IPS DF 19.7 (cell line): Measurements from ENCODE around the gene E2F6.

Source experiments
- DNase-seq: peaks from one replicate; pipeline ENCODE4 v3.0.0-alpha.2; 2013; ENCODE audit warnings: low read depth, low spot score

E2F6 gene, protein sequence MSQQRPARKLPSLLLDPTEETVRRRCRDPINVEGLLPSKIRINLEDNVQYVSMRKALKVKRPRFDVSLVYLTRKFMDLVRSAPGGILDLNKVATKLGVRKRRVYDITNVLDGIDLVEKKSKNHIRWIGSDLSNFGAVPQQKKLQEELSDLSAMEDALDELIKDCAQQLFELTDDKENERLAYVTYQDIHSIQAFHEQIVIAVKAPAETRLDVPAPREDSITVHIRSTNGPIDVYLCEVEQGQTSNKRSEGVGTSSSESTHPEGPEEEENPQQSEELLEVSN

DNA sequence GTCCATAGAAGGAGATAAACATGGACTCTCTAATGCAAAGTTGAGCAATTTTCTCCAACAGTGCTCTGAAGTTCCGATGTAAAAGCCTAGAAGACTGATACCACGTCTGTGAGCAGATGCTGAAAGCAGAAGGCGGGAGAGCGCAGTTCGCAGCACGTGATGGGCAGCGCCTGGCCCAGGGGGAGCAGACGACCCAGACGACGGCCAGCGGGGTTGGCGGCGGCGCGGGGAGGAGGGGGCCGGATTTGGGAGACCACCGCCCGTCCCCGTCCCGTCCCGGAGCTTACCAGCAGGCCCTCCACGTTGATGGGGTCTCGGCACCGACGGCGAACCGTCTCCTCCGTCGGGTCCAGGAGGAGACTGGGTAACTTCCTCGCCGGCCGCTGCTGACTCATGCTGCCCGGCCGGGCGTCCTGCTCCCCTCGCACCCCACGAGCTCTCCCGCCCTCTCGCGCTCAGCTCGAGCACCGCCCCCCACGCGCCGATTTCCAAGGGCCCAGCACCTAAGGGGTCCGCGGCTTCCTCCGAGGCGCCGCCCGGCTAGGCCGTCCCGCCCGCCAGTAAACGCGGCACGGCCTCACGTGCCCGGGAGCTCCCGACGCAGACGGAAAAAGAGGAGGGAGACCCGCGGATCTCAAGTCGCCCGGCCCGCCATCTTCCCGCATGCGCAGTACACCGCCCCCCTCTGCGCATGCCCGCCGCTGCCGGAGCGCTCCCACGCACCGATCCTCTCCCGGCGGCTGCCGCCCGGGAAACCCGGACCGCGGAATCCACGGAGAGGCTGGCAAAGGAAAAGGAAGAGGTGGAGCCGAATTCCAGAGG, at the start of gene E2F6:
Gene E2F6 (minus strand): TSS at position 677 of the 822 bp plus-strand sequence. CDS start 282 bp downstream, at position 395.
- DNase-seq, result no peak

DNA sequence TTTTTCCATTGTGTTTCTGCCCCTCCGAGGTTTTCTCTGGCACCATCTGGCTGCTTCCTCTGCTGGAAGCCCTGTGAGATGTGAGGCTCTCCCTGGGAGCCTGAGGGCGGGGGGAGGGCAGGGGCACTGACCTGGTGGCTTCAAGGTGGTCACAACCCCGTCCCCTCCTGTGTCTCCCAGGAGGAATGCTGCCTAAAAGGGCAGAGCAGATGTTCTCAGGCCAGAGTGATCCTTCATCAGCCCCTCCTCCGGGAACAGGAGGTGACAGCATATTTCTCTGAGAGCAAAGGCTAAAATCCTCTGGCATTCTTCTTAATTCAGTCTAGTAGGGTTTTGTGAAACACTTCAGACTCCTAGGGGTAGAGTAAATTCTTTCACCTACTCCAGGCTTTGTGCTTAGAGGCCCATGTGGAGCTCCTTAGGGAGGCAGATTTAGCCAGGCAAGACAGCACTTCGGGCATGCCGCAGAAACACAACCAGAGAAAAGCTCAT, 49.6 kb upstream of the E2F6 start:
- DNase-seq, result no peak

DNA sequence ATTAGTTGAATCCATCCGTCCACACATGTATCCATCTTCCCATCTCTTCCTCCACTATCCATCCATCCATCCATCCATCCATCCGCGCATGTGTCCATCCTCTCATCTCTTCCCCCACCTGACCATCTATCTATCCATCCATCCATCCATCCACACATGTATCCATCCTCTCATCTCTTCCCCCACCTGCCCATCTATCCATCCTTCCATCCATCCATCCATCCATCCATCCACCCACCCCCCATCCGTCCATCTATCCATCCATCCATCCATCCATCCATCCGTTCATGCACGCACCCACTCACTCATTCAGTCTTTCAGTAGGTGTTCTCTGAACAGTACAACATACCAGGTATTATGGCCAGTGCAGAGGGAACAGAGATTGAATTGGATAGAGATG, 48.9 kb upstream of the E2F6 start:
- no peak for DNase-seq

DNA sequence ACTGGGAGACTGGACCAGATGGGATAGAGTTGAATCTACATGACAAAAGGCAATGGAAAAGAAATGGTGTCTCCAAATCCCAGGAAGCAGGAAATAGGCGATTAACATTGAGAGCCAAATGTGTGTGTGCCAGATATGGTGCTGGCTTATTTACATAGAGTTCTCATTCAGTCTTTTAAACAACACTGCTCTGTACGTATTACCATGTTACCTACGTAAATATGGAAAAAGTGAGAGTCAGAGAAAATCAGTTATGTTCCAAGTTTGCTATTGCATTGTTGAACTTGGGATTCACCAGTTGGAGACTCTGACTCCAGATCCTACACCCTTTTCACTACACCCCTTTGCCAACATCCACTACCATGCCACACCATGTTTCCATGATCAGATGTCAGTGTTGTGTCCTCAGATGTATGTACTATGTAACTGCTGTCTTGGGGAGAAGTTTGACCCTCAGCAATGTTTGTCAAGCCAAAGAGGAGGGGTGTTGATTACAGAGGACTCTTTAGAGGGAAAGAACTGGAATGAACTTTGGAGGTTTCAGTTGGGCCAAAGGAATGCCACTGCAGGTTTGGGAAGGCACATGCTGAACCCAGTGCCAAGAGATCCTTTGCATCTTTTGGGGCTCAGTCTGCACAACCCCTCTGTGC, 48.2 kb upstream of the E2F6 start:
- no peak for DNase-seq

DNA sequence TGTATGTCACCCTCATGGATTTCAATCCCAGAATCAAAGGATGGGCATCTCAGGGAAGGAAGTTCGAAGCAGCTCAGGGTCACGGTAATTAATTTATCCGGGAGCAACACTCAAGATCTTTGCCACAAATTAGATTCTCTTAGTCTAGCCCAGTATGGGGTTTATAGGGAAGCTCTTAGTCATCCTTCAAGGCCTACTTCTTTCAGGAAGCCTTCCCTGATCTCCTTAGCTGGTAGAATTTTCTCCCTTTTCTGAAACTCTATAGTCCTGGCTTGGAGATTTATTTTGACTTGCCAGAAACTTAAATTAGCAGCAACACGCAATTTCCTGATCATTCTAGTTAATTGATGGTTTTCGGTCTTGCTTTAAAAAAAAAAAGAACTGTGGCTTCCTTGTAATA, 47.4 kb upstream of the E2F6 start:
- no peak for DNase-seq

DNA sequence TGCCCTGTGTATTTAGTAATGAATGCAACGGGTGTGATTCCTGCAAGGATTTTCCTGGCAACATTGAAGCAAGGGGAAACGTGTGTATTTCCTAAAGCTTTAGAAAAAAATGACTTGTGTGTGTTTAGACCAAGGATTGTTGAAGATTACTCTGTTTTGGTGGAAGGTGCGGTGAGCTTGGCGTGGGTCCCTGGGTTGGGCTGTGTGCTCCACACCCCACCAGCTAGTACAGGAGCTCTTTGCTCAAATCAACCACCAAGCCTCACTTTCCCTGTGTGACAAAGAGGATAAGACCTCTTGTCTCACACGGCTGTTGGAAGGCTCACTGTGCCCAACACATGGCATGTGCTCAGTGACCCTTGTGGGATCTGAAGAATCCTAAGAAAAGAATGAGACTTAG, 46.5 kb upstream of the E2F6 start:
- no peak for DNase-seq

DNA sequence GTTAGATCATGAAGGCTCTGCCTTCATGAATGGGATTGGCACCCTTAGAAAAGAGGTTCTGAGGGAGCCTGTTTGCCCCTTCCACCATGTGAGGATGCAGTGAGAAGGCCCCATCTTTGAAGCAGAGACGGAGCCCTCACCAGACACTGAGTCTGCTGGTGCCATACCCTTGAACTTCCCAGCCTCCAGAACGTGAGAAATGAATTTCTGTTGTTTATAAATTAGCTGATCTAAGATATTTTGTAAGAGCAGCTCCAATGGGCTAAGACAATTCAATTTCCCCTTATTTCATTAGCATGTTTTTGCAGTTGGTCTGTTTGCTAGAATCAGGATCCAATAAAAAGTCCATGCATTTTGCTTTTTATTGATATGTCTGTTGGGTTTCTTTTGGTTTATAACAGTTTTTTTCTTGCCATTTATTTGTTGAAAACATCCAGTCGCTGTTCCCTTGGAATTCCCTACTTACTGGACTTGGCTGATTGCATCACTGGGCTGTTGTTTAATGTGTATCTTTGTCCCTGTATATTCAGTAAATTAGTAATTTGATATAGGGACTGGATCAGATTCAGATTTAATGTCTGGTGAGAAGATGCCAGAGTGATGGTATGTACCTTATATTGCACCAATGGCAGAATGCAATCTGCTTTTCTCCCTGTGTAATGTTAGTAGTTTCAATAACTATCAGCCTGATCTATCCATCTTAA, 43.8 kb upstream of the E2F6 start:
- no peak for DNase-seq

DNA sequence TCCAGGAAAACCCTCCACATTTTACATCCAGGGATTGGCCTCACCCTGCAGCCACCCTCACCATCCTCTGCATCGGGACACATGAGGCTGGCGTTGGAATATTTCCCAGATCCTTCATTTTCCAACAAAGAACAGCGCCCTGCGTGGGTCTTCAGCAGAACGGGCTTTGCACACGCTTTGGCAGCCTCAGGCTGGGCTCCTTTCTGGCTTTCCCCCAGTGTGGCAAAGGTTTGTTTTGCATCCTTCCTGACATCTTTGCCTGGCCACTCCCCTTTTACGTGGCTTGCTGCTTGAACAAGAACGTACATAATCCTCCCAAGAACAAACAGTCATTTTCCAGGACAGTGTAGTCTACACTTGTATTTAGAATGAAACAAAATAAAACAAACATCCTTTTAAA, 42.3 kb upstream of the E2F6 start:
- DNase-seq, result no peak

DNA sequence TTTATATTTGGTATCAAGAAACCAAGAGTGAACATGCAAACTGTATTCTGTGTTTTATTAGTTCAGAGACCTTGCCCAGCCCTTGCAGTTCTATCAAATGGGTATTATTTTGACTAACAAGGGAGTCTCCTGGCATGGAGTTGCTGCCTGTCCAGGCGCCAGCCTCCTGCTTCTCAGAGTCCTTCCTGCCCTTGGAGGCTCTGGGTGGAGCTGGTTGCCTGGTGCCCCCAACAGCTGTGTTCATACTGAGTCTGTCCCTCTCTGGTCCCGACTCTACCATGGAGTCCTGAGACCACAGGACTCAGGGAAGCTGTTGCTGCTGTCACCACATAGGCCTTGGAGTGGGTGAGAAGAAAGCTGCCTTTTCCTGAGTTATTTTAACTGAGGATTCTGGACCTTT, 41.6 kb upstream of the E2F6 start:
- no peak for DNase-seq

DNA sequence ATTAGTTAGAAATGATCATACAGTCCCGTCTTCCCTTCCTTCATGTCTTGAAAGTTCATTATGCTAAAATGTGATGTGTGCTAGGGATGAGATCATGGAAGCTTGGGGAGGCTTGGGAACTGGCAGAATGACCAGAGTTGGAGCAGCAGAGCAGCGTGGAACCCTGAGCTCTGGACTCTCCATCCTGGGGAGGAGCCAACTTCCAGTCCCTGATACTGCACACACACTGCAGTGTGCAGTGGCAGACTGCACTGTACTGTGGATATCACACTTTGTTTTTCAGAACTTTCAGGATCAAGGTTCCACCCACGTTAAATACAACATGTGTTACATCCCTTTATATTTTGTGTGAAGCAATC, 40.6 kb upstream of the E2F6 start:
- DNase-seq, result no peak

DNA sequence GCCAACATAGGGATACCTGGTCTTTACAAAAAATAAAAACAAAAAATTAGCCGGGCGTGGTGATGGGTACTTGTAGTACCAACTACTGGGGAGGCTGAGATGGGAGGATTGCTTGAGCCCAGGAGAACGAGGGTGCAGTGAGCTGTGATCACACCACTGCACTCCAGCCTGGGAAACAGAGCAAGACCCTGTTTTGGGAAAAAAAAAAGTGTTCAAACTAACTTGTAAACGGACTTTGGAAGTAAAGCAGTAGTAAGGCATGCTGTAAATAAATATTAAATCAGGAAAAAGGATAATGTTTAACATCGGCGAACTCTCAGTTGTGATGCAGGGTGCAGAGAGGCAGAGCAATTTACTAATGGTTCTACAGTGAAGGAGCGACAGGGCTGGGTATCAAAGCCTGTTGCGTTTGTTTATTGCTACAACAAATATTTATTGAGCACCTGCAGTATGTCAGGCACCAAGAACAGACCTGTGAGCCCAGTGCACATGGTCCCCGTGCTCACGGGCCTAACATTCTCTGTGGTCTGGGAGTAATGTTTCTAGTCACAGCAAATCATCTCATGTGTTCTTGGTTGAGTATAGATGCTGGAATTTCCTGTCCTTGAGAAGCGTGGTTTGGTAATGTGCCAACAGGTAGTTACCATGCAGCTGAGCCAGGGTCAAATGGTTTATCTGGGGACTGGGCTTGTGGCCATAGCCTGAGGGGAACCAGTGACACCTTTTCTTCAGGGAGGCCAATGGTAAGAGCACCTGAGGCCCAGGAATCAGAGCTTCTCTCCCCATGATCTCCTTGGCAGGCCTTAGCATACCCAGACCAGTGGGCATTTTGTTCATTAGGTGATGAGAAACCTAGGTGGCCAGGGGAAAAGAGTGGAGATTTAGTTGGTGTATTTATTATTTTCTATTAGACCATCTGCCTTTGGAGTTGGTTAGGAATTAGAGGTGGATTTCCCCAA, 40.0 kb upstream of the E2F6 start:
- no peak for DNase-seq

DNA sequence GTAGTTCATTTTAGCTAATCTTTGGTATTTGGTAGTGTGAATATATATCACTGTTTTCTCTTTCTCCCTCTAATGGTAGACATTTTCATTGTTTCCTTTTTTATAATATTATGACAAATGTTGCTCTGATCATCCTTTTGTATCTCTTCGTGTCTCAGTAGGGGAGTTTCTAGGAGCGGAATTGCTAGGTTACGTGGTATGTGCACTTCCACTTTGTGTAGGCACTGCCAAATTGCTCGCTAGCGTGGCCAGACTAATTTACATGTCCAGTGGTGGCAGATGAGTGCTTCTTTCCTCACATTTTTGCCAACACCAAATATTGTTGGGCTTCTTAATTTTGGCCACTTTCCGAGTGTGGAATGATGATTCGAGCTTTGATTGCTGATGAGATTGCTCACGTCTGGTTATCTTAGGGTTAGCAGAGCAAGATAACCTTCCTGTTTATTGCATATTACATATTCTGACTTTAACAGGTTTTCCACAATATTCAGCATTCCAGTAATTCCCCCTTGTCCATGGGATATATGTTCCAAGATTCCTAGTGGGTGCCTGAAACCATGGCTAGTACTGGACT, 37.5 kb upstream of the E2F6 start:
- no peak for DNase-seq

DNA sequence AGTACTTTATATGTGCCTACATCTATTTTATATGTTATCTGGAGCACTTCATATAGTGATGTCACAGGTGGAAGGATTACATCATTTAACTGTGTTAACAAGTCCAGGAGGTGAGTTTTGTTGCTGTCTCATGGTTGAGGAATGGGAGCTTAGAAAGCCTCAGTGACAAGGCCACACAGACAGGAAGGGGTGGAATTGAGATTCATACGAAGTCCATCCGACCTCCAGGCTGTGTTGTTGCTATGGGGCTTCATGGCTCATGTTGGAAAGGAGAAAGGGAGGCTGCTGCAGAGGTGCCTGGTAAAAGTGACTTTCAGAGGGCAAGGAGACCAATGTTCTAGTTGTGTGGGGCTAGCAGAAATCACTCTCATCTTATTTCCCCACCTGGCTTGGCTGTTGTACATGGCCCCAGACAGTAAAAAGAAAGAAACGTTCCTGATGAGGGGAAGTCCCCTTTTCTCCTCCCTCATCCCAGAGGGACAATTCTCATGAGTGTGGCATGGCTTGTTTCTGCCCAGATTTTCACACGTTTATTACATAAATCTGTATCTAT, 36.9 kb upstream of the E2F6 start:
- DNase-seq, result no peak

DNA sequence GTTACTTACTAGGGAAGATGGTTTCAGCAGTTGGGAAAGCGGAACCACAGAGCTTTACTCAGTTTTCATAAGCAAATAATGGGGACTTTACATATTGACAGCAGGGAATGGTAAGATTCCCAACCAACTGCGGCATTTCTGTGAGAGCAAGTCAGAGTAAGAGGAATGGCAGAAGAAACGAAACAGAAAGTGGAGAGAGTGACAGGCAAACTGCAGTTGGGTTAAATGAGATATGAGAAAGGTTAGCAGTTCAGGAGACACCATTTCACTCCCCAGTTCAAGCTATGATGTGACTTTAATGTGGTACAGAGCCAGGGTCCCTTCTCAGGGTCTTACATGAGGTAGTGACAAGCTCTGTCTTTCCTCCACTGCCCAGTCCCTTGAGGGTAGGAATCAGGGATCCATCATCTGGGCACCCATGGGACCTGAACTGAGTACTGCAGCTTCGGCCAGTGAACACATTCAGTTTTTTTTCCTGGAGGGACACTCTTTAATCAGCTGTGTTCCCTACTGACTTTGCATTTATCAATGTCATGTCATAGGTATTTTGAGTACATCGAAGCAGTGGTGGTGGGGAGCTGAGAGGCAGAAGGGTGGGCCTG, 34.8 kb upstream of the E2F6 start:
- no peak for DNase-seq

DNA sequence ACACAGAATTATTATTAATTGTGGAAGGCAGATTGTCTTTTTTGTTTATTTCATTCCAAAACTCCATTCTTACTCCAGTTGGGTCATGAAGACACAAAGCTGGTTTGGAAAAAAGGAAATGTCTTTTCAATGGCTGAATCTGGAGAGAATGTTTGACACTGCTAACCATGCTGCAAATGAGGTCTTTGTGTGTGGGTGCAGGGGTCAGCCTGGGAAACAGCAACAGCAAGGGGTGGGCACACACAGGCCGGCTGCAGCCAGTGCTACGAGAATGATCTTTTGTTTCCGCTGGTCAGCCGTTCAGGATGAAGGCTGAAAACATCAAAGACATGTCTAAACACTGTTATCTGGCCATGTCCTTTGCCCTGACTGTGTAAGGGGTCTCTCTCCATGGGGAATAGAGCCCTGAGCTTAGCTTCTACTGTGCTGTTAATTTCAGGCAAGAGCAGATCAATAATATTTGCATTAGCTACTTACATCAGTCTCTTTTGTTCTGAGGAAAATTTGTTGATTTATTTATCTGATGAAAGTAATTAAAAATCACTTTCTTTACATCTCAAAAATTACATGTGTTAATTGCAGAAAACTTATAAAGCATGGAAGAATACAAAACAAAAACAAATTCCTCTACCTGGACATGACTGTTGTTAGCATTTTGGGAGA, 33.3 kb upstream of the E2F6 start:
- DNase-seq, result no peak

DNA sequence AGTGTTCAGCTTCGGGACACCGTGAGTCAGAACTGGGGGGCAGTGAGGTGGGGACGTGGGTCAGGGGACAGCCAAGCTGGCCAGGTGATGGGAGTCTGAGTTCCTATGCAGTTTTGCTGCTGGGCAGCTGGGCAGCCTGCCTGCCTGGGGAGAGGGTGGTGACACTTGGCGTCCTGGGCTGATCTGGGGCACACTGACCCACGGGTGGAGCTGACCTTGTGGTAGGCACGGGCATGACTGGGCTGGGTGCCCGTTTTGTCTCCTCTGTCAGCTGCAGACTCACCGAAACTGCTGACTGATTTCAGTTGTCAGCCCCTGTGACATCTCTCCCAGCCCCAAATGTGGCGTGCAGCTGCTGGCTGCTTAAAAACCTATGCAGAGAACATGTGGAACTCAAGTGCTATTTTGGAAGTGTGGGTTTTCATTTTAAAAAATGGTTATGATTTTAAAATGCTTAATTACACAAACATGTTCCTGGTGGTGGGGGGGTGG, 32.6 kb upstream of the E2F6 start:
- DNase-seq, result no peak

DNA sequence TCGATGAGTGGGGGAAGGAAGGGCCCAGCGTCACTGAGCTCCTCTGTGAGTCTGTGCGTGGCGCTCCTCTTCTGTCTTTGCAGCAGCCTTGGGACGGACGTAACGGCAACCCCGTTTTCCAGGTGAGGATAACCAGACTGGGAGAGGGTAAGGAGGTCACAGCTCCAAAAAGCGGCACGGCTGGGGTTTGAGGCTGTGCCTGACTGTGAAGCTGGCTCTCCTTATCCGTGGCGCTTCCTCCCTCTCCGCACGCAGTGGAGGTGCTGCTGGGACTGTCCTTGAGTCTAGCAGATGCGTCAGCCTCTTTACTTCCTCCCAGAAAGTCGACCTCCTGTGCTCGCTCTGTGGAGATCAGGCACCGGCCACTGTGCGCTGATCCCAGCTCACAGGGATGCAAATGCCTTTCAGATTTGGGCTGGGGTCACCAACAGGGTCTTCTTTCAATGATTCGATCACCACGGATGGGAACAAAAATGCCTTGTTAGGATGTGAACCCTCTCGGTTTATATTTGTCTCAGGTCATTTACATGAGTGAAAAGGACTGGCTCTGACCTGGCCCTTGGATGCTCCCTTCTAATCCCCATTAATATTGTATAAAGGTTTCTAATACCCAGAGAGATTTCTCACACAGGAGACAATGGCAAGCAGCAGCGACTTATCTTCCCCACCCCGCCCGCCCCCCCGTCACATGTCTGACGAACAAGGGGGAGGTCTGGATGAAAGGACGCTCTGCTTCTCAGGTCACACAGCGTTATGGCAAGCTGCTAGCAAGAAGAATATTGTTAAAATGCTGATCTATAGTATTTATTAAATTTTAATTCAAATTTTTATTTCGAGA, 30.1 kb upstream of the E2F6 start:
- no peak for DNase-seq

DNA sequence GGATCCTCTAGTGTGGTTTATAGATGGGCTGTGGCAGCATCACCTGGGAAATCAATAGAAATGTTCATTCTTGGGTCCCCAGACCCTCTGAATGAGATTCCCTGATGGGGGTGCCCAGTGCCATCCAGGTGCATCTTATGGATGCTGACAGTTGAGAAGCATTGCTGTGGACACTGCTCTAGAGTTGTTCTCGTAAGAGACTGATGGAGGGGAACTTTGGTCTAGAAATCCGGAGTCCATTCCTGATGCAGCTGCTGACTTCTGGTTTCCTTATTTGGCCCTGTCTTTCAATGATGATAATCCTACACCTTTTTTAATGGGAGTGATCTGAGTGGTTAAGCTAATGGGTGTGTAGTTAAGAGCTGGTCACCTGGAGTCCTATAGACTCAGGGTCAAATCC, 28.3 kb upstream of the E2F6 start:
- DNase-seq, result no peak
